Stimulated activated CD4-positive, alpha-beta T cell treated with anti-CD3 and anti-CD28 coated beads, Interleukin-4, amount 100 ng/mL, for 4 hours (primary cell): ENCODE results near the gene GYG1.

Experiments
- DNase-seq, 2 experiments: peaks; one replicate each; pipeline ENCODE4 v3.0.0-alpha.2; 2020

Gene GYG1

DNA sequence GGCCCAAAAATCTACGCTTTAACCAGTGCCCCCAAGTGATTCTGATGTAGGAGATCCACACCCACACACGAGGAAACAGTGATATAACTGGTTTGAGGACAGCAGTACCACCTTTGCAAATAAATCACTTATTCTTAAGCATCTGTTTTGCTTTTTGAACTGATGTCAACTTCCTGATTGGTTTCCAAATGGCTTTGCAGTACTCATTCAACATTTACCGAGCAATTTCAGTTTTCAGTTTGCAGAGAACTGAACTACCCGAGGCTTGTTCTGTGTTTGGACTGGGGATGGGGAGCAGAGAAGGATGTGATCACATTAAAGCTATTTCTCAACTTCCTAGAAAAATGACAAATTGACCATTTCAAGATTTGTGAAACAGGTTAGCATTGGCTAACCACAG, 1.1 kb upstream of the GYG1 start:
- no peak for DNase-seq

DNA sequence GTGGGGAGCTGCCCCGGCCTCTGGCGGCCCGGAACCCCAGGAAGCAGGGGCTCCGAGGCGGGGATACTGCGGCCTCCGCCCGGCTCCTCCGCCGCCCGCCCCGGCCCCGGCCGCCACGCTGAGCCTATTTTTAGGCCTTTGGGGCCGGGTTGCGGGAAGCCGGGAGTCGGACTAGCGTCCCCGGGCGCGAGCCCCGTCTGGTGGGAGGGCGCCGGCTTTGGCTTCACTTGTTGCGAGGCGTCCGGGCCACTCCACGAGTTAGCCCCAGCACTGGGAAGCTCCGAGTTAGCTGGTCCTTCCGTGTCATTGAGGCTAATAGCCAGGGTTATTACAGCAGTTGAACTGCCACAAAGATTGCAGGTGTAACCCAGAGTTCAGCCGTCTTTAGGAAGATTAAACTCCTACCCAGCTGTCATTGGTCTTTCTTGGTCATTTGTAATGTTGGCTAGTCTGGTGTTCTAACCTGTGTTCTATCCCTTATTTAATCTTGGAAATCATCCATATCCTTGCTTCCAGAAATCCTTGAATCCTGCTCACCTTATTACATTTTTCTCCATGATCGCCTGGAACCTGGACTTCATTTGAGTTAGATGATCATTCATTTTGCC, 791 bp downstream of the GYG1 start:
- DNase-seq = peak; percentile 22 to 32

DNA sequence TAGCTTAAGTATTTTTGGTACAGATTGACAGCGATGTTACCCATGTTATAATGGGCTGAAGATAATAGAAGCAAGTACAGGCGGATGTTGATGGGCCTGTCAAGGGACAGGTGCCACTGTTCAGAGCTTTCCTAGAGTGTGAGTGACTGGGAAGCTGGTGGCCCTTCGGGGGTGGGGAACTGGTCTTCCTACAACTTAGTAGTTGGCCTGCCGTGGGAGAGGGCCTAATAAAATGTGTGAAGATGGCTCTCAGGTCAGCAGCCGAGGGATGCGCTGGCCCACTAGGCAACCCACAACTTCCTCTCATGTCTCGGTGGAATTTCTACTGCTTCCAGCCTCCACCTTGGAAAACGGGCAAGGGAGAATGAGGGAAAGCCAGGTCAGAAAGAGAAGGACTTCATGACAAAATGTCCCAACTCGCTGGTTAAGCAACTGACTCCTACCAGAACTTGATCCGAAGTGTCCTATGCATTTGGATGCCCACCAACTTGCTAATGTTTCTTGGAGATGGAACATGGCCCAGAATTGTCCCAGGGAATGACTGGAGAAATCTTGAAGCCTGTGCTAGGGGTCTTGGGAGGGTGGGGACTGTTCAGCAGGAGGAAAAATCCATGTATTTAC, 1.4 kb downstream of the GYG1 start:
- no peak for DNase-seq

DNA sequence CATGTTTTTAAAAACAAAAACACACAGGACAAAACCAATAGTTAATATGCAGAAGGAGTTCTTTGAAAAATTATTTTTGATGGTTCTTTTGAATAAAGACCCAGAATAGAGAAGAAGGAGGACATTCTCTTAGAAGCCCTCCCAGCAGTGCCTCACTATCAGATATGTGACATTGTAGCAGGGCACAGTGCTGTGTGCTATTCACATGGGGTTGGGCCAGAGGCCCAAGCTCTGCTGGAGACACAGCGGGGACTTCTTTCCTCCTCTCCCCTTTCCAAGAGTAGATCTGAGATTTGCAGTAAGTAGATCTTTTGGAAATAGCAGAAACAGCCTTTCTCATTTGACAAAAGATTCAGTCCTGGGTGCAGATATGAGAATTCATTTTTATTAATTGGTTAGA, 6.3 kb downstream of the GYG1 start:
- DNase-seq = no peak

DNA sequence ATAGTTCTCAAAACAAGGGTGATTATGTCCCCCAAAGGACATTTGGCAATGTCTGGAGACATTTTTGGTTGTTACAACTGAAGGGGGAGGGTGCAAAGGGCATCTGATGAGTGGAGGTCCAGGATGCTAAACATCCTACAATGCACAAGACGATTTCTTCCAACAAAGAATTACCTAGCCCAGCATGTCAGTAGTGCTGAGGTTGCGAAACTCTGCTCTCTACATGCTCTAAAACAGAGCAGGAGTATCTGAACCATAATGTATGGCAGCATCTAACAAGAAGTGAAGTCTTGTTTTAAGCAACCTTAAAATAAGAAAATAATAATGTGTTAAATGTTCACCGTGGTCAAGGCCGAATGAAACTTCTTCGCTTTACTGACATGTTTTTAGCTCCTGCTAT, 7.0 kb downstream of the GYG1 start:
- no peak for DNase-seq

DNA sequence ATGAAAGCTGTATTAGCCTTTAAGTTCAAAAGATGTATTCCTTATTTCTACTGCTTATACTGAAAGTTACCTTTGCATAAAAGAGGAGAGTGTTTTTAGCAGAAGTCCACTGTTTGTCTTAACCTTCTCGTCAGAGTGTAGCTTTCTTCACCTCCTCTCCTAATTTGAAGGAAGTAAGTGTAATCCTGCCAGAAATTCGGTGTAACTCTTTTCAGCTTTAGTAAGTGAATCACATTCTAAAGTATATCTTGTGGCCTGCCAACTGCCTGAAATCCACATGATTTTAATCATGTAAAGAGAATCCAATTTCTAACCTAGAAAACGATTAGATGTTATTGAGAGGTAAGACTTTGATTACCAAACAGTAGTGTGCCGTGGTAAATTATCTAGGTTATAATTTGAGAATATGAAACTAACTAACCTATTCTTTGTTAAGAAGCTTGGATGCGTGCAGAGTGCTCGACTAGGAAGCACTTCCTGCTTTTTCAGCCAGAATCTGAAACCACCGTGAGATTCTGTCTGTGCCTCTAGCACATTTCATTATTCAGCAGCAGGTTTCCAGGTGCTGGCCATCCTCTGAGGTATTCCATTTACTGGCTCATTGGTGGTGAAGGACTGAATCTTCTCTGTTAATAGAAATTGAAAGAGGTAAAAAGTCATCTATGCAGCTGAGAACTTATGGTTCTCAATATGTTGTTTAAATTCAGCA, 7.5 kb downstream of the GYG1 start:
- no peak for DNase-seq

DNA sequence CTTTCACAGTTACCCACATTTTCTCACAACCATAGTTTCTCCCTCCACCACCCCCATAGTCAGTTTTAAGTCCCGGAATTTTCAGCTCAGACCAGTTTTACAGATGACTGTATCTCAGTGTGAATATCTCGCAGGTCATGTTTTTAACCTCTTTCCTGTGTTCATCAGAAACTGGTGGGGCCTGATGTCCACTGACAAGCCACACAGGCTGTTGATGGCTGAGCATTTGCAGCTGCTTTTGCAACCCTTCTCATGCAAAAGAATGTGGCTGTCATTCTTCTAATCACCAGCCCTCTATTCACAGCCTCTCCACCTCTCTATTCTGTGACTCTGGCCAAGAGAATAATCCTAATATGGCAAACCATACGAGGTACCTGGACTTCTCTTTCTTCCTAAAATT, 8.5 kb downstream of the GYG1 start:
- no peak for DNase-seq

DNA sequence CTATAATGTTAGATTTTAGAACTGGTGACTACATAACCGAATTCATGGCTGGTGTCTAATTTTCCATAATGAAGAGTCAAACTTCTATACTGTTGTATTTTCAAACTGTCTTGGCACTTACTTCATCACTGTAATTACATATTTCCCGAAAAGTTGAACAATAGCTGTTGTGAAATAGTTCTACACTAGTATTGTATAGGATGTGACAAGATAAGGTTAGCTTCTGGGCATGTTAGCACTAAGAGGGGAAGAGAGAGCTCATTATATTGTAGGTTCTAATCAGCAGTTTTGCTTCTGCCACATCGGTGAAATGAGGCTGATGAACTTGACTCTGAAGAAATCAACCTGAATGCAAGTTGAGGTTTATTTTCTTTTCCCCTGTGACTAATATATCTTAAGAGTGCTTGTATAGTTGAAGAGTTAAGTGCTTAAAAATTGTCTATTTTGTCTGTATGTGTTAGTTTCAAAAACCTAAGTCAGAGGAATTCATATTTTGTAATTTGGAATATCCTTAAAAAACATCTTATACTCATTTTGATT, 8.9 kb downstream of the GYG1 start:
- no peak for DNase-seq

DNA sequence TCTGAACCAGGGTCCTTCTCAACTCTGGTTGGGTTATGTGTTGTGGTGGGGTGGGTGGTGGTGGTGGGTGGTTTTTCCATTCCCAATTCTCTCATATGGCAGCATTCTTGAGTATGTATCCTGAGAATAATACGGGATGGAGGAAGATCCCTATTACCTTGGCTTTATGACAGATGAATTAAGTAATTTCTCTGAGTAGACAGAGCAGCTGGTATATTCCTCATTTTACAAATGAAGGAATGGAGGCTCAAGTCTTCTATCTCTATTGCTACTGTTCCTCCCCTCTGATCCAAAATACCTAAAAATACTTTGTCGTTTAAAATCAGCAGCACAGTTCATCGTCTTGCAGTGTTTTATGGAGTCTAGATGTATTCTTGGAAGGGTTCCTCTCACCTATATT, 10.4 kb downstream of the GYG1 start:
- DNase-seq = no peak

DNA sequence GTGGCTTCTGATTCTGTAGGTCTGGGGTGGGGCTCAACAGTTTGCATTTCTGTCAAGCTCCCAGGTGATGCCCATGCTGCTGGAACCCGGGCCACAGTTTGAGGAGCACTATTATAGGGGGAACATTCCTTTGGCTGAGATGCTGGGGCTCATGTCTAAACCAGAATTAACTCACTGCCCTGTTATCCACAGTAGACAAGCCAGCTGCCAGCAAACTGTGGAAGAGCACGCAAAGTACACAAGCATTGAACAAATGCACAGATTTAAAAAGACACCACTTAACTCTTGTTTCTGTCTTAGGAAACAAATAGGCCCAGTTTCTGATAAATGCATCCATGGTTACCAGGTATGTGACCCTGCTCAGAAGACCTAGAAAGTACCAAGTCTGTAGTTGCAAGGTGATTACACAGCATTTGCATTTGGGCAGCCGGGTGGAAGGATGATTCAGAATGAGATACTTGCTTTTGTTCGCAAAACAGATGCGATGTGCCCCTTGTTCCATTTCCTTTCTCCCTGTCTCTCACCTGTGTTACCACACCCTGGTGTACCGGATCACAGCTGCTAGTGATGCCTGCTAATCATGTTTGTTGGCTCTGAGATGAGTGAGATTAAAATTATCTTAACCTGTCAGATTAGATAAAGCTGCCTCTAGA, 12.4 kb downstream of the GYG1 start:
- no peak for DNase-seq

DNA sequence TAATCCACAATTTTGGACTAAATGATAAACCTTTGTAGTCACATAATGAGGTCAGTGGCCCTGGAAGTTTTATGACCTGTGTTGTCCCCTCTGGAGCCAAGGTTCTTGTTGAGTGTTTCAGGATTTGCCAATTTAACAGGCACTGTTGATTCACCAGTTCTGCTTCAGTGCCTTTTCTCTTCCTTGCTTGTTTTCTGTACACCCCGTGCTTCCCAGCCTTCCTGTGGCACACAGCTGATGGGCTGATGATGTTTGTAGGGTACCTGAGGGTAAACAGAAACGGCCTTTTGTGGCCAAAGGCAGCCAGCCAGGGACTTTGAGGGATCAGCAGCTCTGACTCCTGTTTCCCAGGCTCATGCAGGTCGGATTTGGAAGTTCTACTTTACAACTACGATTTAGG, 13.3 kb downstream of the GYG1 start:
- DNase-seq = no peak

DNA sequence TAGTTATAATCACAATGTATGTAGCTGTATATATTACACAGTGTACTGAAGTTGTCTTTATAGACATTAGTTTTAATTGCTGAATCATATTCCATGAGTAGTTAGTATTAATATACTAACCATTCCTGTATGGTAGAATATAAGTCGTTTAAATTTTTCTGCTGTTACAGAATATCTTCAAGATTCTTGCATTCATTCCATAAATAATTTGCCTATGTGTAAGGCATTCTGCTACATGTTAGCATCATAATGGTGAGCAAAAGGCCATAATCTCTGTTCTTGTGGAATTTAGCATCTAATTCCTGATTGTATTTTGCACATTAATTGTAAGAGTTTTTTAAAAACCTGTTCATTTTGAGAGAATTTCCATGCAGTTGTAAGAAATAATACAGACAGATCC, 14.1 kb downstream of the GYG1 start:
- DNase-seq = no peak

DNA sequence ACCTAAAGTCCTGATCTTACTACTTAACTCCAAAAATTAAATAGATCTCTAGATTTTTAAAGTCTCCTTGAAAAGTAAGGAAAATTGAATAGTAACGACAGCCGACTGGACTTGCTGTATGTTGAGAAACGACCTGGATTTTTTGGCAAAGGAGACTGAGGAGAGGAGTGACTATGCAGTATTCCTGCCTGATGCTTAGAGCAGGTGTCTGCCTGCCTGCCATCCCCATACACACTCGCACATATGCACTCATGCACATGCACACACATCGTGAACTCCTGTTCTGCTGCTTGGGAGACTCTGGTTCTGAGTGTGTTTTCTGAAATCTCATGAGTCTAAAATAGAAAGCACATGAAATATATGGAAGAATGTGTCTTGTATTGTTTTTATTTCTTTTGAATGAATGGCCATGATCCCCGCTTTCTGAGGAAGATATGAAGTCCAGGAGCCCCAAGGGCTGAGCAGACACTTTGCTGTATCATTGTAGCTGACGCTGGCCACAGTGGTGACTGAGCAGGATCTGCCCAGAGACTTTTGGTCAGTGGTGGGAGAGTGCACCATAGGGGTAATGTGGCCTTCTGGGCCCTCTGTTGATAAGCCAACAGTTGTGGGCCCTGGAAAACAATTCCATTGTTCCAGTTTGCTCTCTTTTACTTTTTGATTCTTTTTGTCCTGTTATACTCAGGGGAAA, 16.4 kb downstream of the GYG1 start:
- DNase-seq = no peak

DNA sequence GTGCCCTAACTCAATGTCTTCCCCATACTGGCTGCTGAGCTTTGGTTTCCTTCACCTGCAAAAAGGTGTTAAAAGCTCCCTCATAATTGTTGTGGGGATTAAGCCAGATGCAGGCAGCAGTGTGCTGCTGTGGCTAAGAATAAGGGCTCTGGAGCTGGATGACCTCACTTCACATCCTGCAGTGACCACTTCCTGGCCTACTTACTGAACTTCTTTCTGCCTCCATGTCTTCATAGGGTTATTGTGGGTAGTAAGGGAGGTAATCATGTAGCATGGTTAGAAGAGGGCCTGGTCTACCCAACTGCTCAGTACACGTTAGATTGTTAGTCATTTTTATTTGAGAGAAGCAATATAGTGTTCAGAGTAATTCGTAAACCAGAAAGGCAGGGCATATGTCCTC, 18.4 kb downstream of the GYG1 start:
- no peak for DNase-seq

DNA sequence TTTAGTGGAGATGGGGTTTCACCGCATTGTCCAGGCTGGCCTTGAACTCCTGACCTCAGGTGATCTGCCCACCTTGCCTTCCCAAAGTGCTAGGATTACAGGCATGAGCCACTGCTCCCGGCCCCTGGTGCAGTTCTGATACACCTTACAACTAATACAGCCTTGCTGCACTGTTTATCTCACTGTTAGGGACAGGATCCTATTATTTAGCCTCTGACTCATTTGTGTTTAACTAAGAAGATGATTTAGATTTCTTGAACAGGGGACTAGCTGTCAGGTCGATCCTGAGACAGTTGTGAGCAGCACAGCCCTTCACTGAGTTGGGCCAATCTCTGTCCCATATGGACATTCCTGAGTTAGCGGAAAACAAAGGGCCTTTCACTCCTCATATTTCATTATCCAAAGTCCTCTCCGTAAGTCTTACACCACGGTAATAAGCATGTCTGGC, 19.2 kb downstream of the GYG1 start:
- DNase-seq = no peak

DNA sequence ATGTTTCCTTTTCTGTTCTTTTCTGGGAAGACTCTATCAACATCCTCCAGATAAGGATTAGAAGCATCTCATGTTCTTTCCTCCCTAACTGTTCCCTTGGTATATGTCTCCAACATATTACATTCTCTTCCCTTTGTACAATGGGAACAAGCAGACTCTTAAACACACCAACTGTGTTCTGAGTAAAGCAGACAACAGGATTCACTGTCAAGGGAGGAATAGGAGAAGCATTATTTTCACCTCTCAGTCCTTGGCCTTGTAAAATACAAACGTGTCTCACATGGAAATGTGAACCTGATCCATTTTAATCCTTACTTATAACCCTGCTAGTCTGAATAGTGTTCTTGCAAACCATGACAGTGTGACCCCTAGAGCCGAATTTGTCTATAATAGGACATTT, 19.6 kb downstream of the GYG1 start:
- DNase-seq = no peak

DNA sequence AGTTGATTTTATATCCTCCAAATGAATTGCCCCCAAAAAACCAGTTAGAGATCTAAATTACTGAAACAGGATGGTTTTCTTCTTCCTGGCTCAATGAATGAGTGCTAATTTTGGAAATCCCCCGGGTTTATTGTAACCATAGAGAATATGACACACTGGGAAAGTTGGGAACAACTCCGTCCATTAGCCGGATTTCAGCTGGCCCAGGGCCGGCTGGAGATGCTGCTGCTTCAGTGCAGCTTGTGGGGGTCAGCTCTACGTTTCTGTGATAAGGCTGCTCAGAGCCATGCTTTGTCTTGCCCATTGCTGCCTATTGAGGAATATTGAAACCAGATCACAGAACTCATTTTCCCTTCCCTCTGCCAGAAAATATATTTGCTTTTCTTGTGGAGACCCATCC, 20.3 kb downstream of the GYG1 start:
- DNase-seq = no peak

DNA sequence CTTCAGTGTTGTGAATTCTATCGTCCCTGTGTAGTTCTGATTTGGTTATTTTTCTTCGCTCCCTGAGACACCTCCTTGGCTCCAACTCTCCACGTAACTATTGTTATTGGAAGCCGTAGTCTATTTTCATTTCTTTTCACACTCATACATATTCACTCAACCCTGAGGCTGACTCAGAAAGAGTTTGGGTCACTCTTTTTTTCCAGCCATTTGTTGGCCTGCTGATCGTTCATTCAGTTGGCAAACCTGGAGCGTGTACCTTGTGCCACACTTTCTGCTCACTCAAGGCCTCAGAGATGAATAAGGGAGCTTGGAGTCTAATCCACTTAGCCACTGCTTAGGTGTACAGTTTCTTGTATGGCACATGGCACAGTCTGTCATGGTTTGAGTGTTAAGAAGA, 22.4 kb downstream of the GYG1 start:
- DNase-seq = no peak

DNA sequence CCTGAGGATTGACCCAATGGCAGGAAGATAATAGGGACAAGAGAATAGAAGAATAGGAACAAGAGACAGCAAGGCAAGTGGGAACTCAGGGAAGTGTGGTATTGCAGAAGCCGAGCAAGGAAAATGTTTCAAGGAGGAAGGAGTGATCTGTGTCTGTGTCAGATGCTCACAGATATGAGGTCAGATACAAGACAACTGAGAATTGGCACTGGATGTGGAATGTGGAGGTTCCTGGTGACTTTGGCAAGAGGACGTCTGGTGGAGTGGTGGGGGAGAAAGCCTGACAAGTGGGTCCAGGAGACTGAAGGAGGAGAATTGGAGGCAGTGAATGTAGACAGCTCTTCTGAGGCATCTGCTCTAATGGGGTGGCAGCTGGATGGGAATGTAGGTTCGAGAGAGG, 24.1 kb downstream of the GYG1 start:
- no peak for DNase-seq

DNA sequence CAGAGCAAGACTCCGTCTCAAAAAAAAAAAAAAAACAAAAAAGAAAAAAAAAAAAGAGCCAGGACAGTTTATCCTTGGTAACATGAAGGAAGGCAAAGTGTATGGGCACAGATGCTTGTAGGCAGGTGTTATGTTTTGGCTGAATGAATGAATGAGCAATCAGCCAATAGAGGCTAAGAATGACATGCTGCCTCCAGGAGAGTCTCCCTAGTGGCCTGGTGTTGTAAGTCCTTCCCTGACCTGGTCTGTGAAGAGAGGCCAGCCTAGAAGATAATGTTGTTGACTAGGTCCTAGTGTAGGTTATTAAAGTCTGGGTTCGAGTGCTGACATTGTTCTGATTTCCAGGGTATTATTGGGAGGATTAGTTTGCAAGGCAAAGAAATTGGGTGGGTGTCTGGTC, 24.9 kb downstream of the GYG1 start:
- DNase-seq = no peak

DNA sequence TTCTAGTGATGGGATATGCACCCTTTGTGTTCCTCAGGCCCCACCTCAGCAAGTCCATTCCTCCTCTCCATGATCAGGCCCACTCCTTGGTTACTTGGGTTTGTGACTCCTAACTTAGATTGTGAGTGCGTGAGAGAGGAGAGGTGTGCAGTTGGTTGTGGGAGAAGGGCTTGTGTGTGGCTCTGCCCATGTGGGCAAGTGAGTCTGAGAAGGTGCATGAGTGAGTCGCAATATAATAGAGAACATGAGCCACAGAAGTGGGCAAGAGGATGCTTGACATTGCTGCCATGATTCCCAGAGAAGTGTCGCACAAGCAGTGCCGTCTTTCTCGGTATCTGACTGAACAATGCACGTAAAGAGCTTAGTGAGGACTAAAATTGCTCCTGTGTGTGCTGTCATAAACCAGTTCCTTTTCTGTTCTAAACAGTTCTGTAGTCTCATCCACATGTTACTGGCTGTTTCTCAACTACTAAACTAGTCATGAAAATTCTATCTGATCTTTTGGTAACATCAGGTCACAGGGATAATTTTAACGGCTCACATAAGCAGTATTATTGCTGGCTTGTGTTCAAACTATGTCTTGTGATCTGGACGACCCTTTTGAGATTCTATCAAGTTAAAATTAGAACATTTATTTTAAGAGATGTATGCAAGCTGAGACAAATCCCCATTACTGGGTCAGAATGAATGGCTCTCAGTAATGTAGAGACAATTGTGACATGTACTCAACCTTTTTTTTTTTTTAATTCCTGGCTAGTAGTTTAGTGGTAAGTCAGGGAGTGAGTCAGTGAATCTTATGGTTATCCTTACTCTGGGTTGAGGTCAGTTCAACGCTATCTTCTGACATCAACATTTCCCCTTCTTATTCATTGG, 25.6 kb downstream of the GYG1 start:
- no peak for DNase-seq

DNA sequence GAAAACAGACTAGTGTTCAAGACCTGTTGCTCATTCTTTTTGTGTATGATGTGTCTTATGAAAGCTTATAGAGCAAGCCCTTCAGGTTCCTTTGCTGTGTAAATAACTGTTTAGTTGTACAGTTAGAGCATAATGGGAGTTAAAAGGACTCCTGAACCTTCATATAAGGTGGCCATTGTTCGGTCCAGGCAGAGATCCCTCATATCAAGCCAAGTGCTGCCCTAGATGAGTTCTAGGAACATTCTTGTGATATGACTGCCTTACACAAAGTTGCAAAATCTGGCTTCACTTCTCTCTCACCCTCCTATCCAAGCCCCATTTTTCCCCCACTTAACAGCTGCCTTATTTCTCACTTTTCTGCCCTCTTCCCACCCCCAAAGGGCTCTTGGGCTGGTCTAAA, 26.9 kb downstream of the GYG1 start:
- DNase-seq = no peak
